ENCODE measurements around the gene LRRC8E.
A peak's percentile ranks its signal among the peaks of the same experiment; 100 is the strongest.

Gene LRRC8E

DNA sequence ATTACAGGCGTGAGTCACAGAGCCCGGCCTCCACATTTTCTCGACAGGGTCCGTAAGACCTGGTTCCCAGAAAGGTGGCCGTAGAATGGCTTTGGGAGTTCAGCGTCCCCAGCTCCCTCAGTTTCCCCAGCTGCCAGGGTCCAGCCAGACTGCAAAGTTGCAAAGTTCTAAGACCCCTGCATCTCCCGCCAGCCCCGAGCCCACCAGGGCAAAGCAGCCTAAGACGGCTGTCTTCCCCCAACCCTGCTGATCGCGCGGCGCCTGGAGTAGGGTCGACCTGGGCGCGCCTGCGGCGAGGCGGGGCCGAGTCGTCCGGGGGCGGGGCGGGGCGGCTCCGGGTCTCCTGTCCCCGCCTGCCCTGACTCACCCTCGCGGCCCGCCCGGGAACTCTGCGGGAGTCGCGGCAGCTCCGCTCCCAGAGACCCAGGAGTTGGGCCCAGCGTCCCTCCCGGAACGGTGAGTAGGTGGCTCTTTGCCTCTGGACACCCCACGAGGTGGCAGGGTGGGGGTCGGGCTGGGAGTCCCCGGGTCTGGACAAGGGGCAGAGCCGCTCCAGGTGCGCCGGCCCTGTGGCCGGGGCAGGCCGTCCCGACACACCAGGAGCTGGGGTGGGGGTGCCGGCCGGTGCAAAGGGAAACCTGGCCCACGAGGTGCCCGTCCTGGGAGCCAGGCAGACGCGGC, at the start of gene LRRC8E:
LRRC8E (plus strand) TSS at position 366 of the 681 bp plus-strand sequence. CDS start 7,094 bp downstream, outside the sequence.
- DNase-seq = no peak

DNA sequence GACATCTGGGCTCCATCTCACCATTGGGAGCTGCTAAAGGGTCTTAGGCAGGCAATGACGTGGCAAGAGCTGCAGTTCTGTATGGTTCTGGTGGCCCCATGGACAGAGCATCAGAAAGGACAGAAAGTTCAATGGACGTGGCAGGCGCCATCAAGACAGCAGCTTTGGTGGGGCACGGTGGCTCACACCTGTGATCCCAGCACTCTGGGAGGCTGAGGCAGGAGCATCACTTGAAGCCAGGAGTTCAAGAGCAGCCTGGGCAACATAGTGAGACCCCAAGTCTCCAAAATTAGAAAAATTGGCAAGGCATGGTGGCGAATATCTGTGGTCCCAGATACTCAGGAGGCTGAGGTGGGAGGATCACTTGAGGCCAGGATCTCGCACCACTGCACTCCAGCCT, 48.8 kb upstream of the LRRC8E start:
- no peak for DNase-seq

DNA sequence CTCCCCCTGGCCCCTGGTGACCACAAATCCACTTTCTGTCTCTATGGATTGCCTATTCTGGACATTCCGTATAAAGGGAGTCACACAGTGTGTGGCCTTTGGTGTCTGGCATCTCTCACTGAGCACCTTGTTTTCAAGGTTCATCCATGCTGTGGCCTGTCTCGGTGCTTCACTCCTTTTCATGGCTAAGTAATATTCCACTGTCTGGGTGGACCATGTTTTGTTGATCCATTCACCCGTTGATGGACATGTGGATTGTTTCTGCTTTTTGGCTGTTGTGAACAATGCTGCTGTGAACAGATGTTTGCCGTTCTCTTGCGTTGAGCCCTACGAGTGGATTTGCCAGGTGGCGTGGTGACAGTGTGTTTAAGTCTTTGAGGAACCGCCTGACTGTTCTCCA, 47.7 kb upstream of the LRRC8E start:
- no peak for DNase-seq

DNA sequence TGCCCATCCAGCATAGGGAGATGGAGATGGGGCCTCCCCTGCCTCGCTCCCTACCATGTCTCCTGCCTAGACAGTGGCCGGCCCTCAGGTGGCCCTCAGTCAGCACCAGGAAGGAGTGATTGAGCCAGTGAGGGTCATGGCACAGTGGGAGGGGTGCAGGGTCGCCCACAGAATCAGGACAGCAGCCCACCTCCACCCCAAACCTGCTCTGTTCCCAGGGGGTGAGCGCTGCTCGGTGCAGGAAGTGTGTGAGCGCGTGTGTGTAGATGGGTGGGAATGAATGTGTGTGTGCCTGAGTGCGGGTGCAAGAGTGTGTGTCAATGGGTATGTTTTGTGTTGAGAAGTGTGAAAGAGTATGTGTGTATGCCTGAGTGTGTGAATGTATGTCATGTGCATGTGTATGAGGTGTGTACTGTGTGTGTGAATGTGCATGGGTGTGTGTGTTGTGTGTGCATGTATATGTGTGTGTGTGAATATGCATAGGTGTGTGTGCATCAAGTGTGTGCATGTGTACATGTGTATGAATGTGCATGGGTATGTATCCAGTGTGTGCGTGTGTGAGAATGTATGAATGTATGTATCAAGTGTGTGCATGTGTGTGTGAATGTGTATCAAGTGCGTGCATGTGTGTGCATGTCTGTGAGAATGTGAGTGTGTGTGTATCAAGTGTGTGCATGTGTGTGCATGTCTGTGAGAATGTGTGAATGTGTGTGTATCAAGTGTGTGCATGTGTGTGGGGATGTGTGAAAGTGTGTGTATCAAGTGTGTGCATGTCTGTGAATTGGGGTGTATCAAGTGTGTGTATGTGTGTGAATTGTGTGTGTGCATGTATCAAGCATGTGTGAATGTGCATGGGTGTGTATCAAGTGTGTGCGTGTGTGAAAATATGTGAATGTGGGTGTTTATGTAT, 46.3 kb upstream of the LRRC8E start:
- DNase-seq = no peak

DNA sequence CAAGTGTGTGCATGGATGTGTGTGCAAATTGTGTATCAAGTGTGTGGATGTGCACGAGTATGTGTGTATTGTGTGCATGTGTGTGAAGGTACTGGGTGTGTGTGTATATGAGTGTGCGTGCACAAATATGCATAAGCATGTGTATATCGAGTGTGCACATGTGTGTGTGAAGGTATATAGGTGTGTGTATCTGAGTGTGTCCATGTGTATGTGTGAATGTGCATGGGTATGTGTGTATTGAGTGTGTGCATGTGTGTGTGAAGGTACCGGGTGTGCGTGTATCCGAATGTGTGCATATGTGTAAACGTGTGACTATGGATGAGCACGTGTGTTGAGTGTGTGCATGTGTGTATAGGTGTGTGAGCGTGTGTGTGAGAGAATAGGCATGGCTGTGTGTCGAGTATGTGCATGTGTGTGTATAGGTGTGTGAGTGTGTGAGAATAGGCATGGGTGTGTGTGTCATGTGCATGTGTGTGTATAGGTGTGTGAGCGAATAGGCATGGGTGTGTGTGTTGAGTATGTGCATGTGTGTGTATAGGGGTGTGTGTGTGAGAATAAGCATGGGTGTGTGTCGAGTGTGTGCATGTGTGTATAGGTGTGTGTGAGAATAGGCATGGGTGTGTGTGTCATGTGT, 45.5 kb upstream of the LRRC8E start:
- DNase-seq = no peak

DNA sequence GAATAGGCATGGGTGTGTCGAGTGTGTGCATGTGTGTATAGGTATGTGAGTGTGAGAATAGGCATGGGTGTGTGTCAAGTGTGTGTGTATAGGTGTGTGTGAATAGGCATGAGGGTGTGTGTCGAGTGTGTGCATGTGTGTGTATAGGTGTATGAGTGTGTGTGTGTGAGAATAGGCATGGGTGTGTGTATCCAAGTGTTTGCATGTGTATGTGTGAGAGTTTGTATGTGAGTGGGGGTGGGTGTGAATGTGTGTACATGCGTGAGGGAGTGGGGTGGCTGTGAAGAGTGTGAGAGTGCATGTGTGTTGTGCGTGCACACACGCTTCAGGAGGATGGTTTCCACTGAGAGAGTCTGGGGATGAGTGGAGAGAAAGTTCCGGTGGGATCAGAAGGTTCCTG, 44.8 kb upstream of the LRRC8E start:
- DNase-seq = no peak

DNA sequence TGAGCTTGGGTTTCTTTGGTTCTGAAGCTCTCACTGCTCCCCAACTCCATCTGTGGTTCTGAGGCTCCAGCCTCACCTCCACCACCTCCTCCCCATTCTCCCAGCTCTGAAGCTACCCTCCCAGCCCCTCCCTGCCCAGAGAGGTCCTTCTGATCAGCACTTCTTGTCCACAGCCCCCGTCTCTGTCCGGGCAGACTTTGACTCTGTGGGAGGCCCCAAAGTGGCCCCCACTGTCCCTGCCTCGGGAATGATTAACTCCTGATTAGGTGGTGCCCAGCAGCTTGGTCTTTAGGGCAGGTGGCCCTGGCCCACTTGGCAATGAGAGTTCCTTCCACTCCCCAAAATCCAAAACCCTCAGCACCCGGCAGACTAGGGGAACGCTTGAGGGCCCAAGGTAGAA, 43.9 kb upstream of the LRRC8E start:
- DNase-seq = no peak

DNA sequence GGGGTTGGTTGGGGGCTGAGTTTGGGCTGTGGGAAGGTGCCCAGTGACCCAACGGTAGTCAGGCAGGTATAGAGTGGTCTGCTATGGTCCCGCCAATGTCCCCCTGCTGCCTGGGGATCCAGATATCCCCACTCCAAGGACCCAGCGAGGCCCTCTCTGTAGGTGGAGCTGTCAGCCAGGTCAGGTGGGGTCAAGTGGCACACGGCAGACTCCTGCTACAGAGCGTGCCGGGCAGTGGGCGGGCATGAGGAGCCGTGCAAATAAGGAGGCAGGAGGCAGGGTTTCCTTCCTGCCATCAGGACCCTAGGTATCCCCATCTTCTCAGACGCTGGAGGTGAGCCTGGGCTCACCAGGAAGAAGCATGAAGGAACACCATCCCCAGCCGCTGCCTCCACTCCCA, 43.4 kb upstream of the LRRC8E start:
- DNase-seq = no peak

DNA sequence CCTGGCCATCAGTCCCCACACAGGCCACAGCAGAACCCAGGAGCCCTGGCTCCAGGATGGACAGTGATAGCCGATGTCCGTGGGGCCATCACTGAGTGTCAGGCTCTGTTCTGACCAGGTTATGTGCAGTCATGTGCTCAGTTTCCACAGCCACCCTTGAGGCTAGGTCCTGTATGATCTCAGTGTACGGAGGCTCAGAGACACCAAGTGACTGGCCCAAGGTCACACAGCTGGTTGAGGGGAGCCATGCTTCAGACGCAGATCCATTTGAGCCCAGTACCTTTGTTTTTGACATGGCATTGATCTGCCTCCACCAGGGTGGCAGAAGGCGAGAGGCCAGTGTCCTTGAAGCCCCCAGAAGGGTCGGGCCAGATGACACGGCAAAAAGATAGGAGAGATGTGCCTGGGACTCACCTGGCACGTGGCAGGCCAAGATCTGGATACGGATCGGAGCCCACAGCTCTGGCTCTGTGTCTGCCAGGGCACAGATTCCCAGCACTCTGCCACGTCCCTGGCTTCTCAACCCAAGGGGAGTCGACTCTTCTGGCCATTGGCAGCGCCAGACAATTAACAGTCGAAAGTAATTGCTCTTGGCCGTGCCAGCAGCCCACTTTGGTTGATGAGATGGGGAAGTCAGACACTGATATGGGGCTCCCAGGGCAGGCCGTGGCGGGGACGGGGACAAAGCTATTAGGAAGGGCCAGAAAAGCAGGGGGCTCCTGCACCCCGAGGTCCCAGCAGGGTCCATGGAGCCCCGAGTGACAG, 42.7 kb upstream of the LRRC8E start:
- no peak for DNase-seq

DNA sequence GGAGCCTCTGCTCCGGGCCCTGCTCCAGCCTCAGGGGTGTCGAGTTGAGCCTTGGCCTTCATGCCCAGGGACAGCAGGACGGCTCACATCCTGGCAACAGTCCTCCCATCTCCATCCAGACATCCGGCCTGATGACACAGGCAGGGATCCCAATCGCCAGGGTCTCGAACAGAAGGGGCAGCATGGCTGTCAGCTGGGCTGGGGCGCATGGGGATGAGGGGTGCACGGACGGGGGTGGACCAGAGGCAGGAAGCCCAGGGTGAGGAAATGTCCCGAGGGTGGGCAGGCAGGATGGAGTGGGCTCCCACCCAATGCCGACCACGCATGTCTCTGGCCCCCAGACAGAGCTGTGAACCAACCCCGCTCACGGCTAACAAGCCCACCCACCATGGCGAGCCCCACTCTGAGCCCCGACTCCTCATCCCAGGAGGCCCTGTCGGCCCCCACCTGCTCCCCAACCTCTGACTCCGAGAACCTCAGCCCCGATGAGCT, 42.1 kb upstream of the LRRC8E start:
- no peak for DNase-seq

DNA sequence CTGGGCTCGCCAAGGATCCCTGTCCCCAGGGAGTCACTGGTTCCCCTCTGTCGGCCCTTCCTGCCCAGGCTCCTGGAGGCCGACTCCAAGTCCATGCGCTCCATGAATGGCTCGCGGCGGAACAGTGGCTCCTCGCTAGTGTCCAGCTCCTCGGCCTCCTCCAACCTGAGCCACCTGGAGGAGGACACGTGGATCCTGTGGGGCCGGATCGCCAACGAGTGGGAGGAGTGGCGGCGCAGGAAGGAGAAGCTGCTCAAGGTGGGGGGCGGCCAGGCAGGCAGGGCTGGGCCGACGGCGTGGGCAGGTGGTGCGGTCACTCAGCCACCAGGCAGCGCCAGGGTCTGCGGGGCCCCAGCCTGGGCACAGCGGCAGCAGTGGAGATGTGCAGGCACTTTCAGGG, 40.6 kb upstream of the LRRC8E start:
- DNase-seq = no peak

DNA sequence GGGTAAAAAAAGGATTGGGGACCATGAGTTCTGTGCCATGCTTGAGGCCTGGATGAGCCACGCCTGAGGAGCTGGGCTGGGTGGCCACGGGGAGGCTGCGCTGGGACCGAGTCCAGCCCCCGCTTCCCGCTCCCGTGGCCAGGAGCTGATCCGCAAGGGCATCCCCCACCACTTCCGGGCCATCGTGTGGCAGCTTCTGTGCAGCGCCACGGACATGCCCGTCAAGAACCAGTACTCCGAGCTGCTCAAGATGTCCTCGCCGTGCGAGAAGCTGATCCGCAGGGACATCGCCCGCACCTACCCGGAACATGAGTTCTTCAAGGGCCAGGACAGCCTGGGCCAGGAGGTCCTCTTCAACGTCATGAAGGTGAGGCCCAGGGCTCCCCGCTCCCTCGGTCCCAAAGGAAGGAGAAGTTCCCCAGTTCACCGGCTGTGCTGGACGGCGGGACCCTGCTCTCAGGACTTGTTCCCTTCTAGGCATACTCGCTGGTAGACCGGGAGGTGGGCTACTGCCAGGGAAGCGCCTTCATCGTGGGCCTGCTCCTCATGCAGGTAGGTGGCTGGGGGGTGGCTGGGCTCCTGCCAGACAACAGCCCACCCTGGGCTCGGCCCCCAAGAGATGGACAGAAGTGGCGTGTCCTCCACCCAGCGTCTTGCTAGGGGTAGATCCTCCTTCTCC, 39.4 kb upstream of the LRRC8E start:
- DNase-seq = no peak

DNA sequence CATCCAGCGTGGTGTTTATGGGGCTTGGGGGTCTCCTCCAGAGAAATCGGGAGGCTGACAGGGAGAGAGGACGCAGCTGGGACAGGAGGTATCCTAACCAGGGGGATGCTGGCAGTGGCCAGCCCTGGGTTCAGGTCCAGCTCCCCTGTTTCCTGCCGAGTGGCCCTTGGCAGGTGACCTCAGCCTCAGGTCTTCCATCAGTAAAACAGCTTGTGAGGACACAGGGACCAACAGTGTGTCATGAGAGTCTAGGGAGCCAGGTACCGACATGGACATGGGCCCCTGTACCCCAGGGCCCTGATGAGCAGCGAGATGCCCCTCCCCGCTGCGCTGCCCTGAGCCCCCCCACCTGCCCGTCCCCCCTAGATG, 38.7 kb upstream of the LRRC8E start:
- no peak for DNase-seq

DNA sequence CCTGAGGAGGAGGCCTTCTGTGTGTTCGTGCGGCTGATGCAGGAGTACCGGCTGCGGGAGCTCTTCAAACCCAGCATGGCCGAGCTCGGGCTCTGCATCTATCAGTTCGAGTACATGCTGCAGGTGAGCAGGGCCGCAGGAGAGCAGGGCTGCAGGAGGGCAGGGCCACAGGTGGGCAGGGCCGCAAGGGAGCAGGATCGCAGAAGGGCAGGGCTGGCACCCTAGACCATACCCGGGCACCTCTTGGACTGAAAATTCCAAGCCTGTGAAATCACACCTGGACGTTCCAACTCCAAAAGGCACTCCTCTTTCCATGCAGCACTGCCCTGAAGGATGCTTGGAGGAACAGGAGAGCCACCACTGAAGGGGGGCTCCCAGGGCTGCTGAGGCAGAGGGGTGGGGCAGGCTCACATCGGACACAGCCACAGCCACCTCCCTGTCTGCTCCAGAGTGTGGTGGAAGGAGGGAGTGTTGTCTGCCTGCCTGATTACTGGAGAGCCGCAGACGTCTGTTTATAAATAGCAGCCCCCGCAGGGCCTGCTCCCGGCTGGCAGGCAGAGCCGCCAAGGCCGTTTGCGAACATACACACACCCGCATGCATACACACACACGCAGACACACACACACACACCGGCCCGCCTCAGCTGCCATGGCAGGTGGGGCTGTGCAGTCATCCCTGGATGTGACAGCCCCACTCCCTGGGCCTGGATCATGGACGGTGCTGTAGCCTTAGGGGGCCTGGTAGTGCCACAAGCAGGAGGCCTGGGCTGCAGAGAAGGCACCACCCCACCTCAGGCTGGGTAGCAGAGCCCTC, 38.1 kb upstream of the LRRC8E start:
- no peak for DNase-seq

DNA sequence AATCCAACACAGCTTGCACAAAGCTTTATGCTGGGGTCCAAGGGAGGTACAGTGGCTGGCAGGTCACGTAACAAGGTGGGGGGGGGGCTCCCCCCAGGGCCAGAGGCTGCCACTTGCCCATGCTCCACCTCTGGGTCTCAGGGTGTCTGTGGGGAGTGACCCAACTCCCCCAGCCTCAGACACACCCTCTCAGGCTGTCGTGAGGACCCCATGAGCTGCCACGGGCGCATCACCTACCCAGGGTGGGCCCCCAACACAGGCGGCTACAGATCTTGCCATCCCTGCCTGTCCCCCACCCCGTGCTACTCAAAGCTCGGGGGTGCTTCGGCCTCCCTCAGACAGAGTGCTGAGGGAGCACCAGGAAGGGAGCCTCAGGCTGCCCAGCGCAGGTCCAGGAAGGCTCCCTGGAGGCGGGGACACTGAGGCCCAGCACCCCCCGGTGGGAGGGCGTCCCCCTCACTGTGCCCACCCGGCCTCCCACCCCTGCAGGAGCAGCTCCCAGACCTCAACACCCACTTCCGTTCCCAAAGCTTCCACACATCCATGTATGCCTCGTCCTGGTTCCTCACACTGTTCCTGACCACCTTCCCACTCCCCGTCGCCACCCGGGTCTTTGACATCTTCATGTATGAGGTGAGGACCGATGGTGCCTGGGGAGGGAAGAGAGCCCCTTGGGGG, 37.2 kb upstream of the LRRC8E start:
- DNase-seq = no peak

DNA sequence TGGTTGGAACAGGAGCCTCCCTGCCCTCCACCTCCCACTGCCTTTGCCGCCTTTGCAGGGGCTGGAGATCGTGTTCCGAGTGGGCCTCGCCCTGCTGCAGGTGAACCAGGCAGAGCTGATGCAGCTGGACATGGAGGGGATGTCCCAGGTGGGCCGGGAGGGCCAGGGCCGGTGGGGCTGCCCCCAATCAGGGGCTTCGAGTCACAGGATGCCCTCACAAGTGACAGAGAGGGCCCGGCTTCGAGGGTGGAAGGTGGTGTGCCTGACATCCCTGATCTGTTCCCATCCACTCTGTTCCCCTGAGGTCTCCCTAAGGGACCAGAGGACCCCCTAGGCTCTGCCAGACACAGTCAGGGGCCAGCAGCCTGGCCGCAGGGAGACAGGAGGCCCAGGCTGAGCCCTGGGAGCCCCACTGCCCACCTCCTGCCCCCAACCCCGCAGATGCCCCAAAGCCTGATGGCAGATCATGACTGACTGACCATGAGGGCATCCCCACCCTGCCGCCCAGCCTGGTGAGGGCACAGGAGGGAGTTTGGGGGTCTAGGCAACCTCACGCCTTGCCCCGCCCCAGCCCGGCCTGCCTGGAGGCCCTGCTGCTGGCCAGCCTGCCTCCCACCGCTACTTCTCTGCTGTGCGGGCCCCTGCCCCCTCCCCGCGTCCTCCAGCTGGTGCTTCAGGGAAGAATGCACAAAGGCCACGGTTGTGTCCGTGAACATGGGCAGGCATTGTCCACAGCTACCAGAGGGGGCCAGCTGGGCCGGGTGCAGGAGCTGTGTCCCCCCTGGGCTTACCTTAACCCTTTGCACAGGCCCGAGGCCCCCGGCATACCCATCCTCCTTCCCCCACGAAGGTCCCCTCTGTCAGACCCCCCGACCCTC, 36.4 kb upstream of the LRRC8E start:
- DNase-seq = no peak

DNA sequence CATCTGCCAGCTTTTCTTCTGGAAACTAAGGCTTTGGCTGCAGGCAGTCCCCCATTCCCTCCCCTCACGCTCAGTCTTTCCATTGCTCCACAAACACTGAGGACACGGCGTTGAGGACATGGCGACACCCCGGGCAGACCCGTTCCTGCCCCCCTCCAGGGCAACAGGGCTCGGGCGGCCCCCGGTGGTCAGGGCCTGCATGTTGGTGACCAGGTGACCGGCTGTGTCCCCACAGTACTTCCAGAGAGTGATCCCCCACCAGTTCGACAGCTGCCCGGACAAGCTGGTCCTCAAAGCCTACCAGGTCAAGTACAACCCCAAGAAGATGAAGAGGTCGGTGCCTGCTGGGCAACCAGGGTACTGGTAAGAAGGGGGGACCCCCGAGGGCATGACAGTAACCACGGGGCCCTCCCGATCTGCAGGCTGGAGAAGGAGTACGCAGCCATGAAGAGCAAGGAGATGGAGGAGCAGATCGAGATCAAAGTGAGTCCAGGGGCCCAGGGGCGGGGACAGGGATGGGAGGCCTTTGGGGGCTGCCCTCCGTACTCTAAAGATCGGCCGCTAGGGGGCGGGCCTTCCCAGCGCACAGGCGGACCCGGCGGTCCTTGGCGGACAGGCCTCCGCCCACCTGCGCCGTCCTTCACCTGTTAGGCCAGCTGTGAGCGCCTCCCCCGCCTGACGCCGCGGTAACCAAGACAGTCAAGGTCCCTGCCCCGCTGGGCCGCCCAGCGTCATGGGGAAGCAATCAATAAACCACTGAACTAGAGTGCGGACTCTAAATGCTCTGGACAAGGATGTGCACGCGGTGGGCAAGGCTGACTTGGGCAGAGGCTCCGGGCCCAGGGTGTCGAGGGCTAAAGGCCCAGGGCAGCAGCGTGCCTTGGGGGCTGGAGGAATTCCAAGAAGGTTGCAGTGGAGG, 35.2 kb upstream of the LRRC8E start:
- peak; percentile 84 for DNase-seq

DNA sequence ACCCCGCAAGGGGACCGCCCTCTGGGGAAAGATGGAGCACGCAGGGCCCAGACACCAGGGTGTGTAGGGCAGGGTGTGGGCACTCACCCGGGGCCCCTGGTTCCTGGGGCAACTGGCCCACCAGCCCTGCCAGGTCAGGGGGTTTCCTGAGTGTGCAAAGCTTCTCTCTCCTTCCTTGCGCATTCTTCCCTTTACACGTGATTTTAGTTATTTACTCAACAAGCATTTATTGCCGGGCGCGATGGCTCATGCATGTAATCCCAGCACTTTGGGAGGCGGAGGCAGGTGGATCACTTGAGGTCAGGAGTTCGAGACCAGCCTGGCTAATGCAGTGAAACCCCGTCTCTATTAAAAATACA, 34.6 kb upstream of the LRRC8E start:
- DNase-seq = no peak
